Ammon's horn (tissue), 1 donor: Measurements from ENCODE around the gene TGIF1.

Experiments
- DNase-seq: peaks from one replicate; pipeline ENCODE4 v3.0.0-alpha.2; 2016; ENCODE audit warnings: low spot score

TGIF1 gene

DNA sequence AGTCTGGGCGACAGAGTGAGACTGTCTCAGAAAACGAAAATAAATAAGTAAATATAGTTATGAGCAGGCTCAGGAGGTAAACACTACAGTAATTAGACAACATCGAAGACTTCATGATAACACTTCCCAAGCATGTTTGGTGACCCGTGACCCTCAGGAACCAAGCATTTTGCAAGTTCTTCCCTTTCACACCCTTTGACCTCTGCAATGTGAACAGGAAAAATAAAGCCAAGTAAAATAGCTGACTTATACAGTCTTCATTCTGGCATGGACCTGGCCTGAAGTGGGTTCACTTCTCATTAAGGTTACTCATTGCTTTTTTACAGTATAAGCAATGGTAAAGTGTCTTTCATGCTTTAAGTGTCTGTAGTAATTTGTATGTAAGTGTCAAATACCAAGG lies 15.3 kb upstream of the TGIF1 start:
- no peak for DNase-seq

DNA sequence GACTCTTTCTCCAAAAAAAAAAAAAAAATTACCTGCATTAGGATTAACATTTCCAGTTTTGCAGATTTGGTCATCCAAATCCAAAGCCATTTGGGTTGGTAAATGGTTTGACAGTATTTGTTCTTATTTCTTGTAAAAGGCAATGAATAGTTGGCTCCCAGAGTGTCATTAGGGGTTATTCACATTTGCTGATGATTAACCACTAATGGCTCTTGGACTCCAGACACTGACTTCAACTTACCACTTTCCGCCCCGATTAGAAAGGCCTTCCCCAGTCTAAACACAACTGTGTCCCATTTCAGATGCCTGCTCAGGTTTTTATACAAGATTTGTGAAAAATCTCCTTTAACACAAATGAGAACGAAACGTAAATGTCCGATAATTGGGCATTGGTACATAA lies 9.6 kb upstream of the TGIF1 start:
- DNase-seq, result no peak

DNA sequence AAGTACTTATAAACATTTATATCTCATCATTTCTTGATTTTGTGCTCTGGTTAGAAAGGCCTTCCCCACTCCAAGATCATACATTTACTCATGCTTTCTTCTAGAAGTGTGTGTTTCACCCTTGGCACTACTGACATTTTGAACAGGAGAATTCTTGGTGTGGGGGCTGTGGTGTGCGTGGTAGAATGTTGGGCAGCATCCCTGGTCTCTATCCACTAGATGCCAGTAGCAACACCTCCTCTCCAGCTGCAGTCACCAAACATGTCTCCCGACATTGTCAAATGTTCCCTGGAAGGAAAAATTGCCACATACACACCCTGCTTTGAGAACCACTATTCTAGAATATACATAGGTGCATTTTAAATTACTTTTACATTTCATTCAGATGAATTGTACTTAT lies 8.7 kb upstream of the TGIF1 start:
- peak; percentile 80 for DNase-seq

DNA sequence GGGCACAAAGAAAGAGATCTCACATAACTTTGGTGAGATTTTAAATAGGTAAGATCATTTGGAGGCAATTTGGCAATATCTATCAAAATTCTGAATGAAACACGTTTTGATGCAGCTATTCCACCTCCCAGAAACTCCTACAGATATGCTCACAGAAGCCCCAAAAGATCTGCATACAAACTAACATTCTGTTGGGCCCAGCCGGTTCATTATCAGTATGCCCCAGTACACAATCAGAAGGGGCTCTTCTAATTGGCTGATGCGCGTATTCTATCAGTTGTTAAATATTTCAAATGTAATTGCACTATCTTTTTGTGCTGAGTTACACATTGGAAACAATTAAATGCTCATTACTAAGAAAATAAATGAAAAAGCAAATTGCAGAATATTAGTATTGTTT lies 7.1 kb upstream of the TGIF1 start:
- DNase-seq, result no peak

DNA sequence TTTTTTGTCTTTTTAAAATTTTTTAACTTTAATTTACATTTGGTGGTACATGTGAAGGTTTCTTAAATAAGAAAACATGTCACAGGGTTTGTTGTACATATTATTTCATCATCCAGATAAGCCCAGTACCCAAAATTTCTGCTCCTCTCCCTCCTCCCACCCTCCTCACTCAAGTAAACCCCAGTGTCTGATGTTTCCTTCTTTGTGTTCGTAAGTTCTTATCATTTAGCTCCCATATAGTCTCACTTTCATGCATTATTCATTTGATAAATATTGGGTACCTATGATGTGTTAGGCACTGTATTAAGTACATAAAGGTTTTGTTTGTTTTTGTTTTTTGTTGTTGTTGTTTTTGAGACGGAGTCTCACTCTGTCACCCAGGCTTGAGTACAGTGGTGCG lies 5.7 kb upstream of the TGIF1 start:
- no peak for DNase-seq

DNA sequence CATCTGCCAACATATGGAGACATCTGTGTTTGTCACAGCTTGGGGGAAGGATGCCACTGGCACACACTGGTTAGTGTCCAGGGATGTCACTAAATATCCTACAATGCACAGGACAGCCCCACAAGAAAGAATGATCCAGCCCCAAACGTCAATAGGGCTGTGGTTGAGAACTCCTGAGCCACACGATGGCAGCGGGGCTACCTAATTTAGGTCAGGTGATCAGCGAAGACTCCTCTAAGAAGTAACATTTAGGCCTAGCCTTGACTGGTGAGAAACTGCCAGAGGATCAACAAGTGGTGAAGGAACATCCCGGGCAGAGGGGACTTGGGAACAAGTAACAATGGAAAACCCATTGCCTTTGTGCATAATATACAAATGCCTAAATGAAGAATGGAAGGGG lies 5.0 kb upstream of the TGIF1 start:
- no peak for DNase-seq

DNA sequence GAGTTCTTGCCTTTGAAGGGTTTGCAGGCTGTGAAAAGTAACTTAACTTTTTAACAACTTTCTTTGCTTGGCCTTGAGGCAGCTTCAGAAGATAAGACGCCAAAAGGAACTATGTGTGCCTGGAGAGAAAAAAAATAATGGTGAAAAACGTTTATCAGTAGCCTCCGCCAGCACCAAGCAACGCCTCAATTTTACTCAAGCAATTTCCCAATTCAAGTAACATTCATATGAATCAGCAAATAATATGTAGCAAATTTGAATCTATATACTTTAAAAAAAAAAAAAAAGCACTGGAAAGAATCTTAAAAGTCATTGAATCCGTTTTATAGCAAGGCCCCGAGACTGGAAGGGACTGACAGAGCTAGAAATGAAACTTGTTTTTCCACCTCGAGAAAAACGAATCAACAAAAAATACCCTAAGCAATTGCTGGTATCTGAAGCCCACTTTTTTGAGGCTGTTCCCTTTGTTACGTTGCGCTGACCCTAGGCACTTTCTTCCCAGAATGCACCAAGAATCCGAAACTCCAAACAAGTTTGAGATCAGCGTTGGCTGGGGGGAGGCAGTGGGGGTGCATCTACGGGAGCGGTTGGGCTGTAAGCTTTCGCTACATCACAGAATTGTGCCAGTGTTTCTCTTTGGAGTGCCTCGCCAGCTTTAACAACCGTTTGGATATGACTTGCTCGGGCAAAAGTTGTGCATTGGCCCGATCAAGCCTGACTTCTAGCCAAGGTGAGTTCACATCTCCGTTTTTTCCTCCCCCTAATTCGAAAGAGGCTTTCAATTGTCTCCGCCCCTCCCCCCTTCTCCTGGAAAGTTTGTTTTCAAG lies 2.7 kb upstream of the TGIF1 start:
- DNase-seq, result peak; percentile 60

DNA sequence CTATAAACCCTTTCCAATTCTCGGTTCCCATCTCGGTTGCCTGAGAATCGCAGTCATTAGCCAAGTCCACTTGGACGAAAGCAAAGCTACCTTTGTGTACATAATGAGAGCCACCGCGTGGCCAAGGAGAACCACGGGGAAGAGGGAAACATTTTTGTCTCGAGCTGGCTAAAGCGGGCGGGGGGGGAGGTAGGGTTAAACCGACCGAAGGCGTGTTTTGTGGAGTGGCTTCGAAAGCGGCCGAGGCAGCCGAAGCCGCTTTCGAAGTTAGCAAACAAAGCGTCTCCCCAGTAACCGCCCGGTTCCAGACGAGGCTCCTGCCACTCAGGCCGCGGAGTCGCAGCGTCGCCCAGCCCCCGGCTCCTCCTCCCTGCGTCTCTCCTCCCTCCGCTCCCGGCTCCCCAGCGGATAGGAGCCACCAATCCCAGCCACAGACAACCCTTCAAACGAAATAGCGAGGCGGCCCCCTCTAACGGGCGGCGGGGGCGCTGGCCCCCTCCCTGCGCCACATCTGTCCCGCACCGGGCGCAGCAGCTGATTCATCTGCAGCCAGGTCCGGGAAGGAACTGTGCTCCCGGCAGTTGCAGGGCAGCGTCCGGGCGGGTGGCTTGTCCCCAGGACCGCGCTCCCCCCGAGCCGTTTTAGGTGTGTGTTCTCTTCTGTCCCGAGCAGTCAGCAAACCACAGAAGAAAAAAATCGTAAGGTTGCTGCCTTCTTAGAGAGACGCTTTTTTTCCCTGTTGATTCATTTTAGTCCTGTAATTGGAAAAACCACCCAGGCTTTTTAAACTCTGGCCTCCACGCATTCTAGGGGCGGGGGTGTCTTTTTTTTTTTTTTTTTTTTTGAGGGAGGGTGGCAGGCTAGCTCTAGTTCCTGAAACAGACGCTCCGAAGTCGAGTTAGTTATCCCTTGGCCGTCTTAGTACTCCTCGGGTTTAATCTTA lies 1.8 kb upstream of the TGIF1 start:
- DNase-seq, result peak; percentile 96

DNA sequence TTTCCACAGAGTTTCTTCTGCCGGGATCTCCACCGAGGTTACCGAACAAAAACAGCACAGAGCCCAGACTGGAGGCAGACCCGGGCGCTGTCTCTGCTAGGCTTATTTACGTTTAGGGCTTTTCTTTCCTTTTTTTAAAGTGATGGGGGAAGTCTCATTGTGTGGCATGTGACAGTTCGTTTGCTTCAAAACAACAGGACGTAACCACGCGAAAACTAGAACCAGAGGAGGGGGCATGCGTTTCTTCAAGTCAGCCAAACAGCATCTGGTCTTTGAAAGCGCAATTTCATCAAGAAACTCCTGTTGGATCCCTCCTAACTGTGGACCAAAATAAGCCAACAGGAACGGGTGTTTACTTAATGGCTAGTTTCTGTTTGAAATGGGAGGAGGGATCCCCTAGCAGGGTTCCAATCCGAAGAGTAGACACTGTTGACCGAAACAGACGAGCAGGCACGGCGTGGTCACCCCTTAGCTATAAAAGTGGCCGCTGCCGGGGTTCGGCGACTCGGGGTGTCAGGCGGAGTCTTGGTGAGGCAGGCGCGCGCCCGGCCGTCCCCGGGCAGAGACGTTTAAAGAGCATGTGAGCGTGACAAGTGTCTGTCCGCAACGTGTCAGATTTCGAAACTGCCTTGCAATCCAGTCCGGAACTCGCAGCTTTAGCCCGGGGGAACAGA lies 997 bp upstream of the TGIF1 start:
- peak; percentile 79 for DNase-seq

DNA sequence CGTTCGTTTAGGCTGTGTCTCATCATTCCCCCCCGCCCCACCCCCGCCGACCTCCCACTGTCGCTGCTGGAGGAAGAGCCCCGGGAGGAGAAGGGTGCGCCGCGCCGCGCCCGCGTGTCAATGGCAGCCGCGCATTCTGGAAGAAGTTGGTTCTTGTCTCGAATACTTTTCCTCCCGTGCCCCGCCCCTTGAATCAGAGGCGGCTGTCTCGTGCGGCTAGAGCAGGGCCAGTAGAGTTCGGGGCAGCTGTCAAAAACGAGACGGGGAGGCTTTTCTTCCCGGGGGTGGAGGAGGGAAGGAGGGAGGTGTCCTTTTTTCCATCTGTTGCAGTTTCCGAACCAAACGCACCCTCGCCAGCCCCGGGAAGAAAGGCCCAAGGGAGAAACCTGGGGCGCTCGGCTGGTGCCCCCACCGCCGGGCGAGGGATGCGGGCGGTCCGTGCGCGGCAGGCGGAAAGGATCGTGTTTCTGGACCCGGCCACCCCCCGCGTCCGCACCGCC lies 410 bp upstream of the TGIF1 start:
- no peak for DNase-seq

DNA sequence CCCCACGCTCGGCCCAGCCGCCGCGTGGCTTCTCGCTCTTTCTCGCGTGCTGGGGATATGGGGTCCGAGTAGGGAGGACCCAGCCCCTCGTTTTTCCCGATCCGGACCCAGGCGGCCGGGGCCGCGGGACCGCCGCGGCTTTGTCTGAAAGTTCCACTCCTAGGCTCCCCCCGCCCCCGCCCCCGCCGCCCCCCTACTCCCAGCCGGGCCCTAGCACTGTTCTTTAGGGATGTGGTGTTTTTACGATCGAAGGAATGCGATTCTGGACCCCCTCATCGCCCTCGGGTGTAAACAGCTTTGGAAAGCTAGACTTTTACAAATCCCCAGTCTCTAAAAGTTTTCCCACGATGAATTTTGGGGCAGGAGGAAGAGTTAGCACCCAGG lies 819 bp downstream of the TGIF1 start:
- no peak for DNase-seq

DNA sequence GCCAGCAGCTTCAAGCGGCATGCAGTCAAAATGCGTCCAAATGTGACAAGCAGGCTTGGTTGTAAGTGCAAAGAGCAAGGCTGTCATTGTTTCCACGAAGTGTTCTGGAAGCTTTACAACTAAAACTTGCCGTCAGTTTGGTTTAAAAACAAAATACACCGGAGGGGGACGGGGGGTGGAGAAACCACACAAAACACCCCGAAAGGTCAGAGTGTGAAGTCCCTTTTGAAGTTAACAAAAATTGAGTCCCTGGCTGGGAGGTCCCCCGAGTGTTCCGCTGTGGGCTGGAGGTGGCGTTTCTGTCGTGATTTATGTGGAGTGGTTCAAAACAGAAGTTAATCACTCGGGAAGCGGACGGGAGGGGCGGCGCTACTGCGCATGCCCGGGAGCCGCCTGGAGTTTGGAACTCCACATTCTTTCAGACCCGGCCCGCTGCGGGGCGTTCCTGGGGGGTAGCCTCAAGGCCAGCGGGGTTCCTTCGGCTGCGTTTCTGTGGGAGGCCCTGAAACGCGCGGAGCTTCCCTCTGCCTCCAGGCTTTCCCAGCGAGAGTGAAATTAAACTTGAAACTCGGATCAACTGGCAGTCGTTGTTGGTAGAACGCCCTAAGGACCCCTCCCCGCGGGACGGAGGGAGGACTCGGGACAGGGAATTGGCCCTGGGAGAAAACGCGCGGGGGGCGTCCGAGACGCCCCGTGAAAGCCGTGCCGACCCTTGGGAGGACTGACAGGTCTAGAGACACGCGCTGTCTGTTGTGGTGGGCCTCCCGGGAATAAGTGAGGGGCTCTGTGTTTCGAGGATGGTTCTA lies 1.4 kb downstream of the TGIF1 start:
- DNase-seq, result peak; percentile 85

DNA sequence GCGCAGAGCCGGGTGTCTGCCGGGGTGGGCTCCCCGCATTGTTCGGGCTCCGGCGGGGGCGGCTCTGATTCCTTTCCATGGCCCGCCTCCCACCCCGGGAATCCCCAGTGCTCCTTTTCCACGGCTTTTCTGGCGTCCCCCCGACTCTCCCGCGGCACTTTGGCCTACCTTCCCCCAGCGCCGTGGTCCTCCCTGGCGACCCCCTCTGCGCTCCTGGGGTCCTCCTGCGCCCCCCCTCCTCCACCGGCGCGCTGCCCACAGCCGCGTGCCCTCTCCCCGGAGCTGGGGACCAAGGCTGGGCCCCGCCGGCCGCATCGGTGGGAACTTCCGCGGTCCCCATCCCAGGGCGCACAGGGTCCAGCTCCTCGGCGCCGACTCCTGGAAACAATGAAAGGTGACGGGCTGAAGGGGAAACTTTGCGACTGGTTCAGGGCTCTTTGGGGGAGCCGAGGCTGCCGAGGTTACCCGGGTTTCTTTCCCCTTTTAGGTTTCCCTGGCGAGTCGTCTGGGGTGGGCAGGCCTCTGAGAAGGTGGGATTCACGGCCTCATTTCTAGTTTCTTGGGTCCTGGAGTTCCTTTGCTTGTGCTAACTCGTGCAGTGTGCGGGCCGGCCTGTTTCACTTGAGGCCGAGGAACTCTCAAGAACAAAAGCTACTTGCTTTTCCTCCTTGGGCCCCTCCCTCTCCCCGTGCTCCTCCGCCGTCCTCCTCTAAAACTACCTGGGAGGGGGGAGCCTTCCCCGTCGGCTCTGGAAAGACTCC lies 2.2 kb downstream of the TGIF1 start:
- peak; percentile 33 for DNase-seq

DNA sequence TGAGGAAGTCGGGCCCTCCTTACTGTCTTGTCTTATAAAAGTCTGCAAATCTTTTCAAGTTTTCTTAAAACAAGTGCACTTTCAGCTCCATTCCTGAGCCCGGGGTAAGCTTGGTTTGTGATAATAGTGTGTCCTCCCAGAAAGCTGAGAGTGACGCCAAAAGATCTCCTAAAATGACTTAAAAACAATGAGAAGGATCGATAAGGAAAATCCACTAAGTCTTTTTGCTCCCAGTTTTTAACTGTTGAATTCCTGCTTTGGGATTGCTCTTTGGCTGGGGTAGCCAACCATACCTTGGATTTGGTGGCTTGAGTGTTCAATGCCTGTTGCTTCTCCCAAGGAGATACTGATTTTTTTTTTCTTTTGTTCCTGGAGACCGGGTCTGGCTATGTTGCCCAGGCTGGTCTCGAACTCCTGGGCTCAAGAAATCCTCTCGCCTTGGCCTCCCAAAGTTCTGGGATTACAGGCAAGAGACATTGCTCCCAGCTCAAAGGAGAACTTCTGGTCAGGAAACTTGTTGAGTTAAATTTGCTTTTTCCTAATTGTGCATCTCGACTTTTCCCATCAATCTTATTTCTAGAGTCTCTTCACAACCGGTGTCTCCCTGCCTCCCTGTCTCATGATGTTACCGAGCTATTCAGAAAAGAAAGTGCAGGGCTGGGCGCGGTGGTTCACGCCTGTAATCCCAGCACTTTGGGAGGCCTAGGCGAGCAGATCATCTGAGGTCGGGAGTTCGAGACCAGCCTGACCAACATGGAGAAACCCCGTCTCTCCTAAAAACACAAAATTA lies 3.0 kb downstream of the TGIF1 start:
- DNase-seq, result no peak

DNA sequence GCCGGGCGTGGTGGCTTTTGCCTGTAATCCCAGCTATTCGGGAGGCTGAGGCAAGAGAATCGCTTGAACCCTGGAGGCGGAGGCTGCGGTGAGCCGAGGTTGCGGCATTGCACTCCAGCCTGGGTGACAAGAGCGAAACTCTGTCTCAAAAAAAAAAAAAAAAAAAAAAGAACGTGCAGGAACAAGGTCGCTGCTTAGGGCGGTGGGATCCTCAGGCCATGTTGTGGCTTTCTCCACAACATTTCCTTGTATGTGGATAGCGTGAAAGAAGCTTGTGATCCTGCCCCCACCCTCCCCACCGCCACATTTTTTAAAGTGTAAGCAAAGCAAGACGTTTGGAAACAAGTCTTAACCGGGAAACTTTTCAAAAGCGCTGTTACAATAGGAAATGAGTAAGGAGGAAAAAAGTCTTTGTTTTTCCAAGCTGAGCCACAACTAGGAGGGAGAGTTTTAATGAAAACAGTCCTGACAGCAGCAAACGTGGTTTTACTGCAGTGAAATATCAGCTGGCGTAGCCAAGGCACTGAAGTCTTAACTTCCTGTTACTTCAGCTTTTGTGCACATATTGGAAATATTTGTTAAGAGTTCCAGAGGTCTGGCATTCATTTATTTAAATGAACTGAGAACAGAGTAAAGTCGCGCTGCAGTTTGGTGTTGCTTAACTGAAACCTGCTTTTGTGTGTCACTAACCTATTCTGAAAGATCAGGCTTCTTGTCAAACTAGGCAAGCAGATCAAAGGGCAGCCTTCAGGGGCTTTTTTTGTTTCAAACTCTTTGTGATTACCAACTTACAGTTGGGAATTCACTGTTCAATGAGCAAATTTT lies 3.8 kb downstream of the TGIF1 start:
- DNase-seq, result peak; percentile 38

DNA sequence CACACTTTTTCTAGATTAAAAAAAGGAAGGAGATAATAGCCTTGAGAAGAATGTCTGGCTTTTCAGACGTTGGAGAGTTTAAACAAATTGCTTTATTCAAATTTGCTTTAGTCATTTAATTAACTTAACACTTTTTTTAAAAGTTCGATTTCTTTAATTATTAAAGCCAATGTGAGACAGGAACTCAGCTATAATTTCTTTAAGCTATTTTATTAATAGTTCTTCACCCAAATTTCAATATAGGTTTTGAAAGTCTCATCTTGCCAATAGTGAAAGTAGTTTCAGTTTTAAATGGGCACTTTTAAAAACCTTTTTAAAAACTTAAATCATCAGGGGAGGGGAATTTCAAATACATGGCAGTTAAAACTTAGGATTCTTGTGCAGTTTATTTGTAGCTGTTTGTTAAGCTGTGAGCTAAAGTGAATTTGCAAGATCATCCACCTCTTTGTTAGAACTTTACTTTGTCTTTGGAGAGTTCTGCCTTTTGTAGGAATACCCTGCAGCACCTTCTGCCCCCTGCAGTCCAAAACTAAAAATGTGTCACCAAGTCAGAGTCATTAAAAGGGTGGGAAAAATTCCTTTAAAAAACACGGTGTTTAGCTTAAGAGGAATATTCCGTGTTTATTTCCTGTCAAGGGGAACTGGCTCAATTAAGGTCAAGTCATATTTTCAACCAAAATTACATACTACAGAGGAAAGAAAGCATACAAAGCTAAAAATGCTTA lies 4.6 kb downstream of the TGIF1 start:
- peak; percentile 64 for DNase-seq

DNA sequence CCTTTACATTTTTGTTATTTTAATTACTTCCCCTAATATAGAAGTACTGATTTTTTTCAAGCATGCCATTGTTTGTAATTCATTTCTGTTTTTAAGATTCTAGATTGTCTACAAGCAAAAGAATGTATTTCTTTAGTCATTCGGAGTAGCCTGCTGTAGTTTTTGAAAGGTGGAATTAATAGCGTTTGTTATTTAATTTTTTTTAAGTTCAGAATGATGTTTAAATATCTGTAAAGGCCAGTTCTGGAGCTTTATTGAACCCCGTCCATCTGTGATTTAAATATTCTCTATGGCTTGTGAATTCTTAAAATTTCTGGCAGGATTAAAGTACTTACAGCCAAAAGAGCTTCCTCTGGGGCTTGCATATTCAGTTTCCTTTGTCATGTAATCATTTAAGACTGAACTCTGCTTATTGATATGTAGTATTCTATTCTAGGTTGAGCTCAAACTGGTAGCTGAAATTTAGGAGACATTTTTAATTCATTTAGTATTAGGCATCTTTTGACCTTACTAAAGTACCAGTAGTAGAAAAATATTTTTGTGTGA lies 5.2 kb downstream of the TGIF1 start:
- DNase-seq, result no peak
